Activated CD4-positive, alpha-beta T cell treated with anti-CD3 and anti-CD28 coated beads for 4 hours (primary cell): ENCODE results near the gene HOXA1.

Source experiments
- DNase-seq, 2 donors: peaks; one replicate each; pipeline ENCODE4 v3.0.0-alpha.2; 2020

HOXA1 gene

GRCh38 chr7:27131390-27131819 is 35.6 kb upstream of the HOXA1 start:
- DNase-seq, result no peak

GRCh38 chr7:27130540-27131389 is 35.0 kb upstream of the HOXA1 start, which contains the start of gene HOXA4:
HOXA4 (minus strand) TSS chr7:27130757; CDS start chr7:27130733, 24 bp downstream.
- peak; percentile 73 to 80 for DNase-seq

DNA sequence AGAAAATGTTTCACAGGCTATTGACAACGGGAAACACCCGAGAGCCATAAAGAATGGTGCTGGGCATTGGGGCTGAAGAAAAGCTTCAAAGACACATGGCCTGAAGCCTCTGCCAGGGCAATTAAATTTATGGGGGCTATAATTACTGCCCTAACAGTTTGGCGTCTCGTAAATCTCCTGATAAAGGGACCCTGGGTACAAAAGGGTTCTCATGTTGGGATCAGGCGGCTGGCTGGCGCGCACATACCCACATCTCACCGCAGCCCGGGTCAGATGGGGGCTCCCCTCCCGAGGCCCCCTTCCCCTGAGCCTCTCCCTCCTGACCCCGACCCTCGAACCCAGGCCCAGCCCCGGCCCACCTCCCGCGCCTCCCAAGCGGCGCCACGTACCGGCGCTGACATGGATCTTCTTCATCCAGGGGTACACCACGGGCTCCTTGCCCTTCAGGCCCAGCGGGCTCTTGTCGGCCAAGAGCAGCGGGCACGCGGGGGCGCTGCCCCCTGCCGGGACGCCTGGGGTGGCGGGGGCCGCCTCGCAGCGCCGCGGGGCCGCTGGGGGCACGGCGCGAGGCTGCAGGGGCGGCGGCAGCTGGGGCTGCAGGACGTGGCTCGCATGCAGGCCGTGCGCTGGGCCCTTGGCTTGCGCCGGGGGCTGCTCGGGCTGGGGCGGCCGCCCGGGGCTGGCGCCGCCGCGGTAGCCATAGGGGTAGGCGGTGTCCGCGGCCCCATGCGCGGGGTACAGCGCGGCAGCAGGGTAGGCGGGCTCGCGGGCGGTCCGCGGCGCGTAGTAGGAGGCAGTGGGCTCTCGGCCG is 34.1 kb upstream of the HOXA1 start:
- no peak for DNase-seq

DNA sequence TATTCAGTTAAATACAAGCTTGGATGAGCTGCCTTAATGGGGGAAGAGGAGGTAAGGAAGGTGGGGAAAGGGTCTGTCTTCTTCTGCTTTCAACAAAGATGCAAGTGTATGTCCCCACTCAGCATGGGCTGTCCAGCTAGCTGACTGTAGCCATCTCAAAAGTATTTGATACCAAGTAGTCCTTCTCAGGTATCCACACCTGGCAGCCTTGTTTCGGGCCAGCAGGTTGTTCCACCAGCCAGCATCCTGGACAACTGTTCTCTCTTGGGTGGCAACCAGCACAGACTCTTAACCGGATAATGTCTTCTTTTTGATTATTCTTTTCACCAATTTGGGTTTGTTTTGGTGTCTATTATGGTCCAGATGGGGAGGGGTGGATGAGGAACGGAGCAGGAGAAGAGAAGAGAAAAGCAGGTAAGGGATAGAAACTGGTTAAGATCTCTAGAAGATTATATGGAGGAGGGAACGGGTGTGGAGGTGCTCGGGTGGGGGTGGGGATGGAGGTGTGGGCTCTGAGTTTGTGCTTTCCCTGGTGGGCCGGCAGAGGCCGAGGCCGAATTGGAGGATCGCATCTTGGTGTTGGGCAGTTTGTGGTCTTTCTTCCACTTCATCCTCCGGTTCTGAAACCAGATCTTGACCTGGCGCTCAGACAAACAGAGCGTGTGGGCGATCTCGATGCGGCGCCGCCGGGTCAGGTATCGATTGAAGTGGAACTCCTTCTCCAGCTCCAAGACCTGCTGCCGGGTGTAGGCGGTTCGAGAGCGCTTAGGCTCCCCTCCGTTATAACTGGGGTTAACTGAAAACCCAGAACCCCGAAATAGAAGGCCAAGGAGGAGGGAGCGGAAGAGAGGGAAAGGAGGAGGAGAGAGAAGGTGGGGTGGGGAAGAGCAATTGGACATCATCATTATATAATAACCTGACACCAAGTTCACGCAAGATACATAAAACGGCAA is 33.3 kb upstream of the HOXA1 start:
- DNase-seq, result no peak

DNA sequence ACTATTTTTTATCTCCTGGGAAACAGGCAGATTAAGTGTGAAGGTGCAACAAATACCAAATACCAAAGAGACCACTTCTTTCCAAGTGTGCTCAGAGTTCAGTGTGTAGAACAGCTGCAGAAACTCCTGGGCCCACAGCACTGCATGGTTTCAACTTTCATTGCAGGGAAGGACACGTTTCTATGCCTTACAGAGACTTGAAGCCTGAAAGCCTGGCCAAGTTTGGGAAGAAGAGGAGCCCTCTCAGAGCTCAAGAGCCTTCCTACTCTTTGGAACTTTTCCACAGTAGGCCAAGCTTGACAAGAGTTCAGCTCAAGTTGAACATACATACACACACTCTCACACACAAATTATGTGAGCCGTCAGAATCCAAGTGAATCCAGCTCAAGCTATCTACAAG is 32.2 kb upstream of the HOXA1 start:
- DNase-seq, result no peak

- DNase-seq, result no peak
These were observed 31.0 kb upstream of the HOXA1 start for GRCh38 chr7:27126596-27127327.

DNA sequence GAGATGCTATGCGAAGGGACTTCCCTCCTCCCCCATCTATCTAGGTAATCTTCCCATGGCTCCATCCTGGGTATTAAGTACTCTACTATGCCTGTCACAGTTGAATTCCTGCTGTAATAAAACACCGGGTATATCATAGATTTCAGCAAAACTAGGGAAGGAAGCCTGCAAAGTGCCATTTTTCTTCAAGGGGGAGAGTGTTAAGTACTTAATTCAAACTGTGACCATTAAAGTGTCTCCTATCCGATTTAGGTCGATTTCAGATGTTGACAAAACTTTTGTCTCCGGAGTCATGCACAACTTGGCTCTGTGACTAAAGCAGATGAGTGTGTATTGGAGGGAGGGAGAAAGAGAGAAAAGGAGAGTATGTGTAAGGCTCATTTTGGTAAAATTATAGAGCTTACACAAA is 30.2 kb upstream of the HOXA1 start:
- no peak for DNase-seq

GRCh38 chr7:27124902-27125689 is 29.3 kb upstream of the HOXA1 start:
- no peak for DNase-seq

GRCh38 chr7:27124096-27124901 is 28.5 kb upstream of the HOXA1 start:
- no peak for DNase-seq

- DNase-seq, result no peak
These were observed 27.8 kb upstream of the HOXA1 start for GRCh38 chr7:27123477-27124053.

- DNase-seq, result no peak
These were observed 27.2 kb upstream of the HOXA1 start for GRCh38 chr7:27123007-27123476.

DNA sequence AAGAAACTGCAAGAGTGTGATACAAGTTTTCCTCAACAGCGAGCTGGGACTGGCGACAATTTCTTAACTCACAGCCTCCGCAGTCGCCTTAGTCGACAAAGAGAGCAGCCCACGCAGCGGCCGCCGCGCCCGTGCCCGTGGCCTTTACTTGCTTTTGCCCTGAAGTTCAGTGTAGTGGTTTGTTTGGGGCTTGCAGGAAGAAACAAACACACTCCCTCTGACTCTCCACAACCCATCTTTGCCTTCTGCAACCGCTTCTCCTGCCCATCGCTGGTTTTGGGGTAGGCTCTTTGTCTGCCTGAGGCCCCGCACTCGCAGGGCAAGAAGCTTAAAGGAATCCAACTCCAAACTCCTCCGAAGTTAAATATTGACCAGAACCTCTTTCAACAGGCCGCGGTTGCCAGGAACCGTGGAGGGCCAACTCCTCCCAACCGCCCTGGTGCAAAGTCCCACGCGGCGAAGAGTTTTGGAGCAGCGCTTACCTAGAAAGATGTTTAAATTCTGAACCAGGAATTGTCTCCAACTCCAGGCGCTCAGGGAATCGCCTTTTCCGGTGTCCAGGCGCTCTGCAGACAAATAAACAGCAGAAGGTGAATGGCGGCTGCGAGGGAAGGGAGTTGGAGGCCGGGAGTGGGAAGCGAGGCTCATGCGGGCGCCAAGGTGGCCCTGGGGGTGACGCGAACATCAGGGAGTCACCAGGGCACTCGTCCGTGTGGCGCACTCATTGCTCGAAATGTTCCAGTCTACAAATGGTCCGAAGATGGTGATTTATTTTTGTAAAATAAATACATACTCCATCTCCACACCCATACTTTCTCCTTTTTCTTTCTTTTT is 26.5 kb upstream of the HOXA1 start:
- DNase-seq, result no peak

GRCh38 chr7:27121684-27122076 is 25.9 kb upstream of the HOXA1 start:
- no peak for DNase-seq

DNA sequence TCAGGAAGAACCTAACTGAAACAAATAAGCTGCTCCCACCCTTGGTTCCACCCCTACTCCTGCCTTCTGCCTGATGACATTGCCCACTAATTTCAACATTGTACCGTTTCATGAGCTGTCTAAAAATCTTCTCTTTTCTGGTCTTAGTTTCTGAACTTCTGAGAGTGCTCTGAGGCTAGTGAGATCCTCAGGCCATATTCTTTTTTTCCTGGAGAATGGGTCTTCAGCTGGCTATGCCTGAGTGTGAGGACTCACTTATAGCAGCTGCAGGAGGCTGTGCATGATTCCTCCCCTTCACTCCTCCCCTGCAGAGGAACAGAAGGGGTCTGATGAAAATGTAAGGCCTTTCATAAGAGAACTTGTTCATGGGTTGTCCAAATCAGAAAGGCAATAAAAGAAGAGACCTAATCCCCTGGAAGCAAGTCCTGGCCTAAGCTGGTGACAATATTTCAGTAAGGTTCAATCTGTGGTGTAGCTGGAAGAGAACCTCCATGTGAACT is 23.7 kb upstream of the HOXA1 start:
- DNase-seq, result no peak

GRCh38 chr7:27118580-27118979 is 22.8 kb upstream of the HOXA1 start:
- no peak for DNase-seq

GRCh38 chr7:27117887-27118491 is 22.2 kb upstream of the HOXA1 start:
- no peak for DNase-seq

DNA sequence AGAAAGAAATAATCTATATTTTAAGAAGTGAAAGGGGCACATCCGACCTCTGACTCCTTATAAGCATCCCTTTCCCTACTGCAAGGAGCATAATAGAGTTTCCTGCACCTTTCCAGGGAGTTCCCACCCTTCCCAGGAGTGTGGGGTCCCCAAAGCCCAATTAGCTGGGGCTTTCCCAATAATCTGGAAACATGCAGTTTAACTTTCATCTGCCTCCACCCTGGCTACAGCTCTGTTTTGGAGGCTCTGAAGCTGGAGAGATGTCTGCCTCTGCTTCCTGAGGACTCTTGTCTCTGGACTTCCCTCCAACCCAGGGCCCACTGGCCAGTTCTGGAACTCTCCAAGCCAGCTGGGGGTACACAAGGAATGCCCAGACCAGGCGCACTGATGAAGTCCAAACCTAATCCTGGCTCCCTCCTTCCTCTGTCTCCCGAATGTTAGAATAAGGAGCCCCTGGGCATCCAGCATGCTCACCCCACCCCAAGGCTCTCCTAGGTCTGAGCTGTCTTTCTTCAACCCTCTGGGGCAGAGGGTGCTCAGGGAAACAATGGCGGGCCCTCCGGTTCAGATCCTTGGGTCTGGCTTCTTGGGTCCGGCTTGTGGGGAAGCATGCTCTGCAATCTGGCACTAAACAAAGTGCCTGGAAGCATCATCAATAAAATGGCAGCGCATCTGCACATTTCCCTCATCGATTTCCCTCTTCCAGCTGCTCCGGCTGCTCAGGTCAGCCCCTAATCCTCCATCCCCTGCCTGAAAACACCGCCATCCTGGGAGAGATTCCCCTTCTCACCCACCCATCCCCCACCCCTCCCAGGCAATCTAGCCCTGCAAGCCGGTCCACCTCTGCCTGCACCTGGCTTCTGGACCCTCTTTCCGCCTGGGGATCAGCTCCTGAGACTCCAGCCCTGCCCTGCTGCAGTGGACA is 21.4 kb upstream of the HOXA1 start:
- DNase-seq, result no peak
